Inflammatory macrophage treated with lipopolysaccharide for 1 hour (primary cell): ENCODE measurements around the gene MEIS3.

Experiments used
- DNase-seq, 2 donors: peaks; one replicate each; pipeline ENCODE4 v3.0.0-alpha.2; 2020 to 2022

MEIS3 gene

DNA sequence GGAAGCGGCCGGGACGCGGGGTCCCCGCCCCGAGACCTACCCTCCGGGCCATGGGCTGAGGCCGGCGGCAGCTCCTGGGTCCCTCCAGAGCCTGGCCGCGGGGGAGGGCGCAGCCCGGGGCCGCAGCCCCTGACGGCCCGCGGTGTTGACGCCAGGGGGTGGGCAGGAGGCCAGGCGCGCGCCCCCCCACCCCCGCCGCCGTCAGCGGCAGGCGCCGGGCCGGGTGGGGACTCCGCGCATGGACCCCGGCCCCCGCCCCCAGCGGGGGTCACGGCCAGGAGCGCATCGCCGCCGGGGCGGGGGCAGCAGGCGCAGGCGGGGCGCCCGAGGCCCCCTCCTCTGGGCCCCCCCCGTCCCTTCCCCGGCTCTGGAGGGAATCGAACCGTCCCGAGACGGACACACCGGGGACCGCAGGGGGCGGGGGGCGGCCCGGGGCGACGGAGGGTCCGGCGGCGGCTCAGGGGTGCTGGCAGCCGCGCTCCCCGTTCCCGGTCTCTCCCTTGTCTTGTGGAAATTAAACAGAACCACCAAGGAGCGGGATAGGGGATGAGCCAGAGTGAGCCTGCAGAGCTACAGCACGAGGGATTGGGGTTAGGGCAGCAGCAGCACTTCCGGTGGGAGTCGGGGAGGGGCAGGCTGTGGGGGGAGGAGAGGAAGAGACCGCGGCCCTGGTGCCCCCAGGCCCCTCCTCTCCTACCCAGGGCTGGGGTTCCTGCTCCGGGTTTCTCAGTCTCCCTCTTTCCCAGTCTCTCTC is at the start of gene MEIS3:
MEIS3 (minus strand) TSS at position 498 of the 754 bp plus-strand sequence; CDS start at position 52, 446 bp downstream.
- no peak for DNase-seq

DNA sequence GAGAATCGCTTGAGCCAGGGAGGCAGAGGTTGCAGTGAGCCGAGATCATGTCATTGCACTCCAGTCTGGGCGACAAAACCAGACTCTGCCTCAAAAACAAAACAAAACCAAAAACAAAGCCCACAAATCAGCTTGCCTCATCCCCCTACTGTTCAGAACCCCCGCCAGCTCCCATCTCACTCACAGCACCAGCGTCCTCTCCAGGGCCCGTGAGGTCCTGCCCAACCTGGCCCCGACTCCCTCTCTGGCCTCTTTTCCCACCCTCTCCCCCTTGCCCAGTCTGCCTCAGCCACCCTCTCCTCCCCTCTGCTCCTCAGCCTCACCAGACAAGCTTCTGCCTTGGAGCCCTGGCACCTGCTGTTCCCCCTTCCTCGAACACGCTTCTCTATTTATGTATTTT is 48.6 kb upstream of the MEIS3 start:
- no peak for DNase-seq

DNA sequence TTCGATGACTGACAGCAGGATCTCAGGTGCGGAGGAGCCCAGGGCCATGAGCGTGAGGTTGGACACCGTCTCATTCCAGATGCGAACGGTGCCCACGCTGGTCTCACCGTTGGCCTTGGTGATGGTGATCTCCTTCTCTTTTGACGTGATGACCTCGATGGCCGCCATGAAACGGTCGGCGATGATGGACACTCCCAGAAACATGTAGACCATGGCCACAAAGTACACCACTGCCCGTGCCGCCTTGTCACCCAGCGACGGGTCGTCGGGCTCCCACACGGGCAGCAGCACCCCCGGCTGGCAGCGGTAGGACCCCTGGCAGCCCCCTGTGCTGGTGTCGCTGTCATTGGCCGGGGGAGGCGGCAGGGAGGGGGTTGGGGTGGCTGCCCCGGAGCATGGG is 46.6 kb upstream of the MEIS3 start:
- no peak for DNase-seq

DNA sequence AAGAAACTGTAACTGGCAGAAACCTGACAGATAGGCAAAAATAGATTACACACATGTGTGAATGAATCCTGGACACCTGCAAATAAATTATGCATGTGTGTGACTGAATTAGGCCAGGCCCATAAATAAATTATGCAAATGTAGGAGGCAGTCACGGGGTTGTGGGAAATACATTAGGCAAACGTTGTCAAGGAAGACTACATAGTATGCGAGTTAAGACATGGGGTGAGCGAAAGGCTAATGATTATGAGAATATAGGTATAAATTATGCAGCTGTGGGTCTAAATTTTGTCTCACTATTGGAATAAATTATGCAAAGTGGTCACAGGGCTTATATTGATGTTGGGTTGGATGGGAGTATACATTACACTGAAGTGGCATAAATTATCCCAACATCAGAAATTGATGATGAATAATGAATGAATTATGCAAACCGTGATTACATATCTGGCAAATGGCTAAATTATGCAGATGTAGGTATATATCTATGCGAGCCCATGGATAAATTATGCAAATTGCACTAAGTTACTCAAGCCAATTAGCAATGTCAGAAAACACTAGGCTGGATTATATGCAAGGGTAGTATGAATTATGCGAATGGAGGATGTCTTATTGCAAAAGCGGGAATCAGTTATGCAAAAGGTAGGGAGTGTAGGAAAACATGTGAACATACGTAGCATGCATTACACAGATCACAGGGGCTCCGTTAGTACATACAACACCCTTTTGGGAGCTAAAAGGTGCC is 45.5 kb upstream of the MEIS3 start:
- DNase-seq = no peak

DNA sequence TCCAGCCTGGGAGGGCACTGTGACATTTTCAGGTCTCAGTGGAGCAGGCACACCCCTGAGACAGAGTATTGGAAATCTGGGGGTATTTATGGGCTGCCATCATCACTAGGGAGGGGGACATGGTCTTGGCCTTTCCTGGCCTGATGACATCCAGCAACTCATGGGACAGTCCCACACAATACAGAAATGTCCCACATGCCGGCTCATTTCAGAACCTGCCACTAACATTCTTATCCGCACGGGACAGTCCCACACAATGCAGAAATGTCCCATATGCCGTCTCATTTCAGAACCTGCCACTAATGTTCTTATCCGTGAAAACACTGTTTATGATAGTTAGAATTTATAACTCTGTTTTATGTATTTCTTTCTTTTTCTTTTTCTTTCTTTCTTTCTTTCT is 42.5 kb upstream of the MEIS3 start:
- no peak for DNase-seq

- no peak for DNase-seq
Observed at GRCh38 chr19:47459477-47459876, 40.1 kb upstream of the MEIS3 start.

DNA sequence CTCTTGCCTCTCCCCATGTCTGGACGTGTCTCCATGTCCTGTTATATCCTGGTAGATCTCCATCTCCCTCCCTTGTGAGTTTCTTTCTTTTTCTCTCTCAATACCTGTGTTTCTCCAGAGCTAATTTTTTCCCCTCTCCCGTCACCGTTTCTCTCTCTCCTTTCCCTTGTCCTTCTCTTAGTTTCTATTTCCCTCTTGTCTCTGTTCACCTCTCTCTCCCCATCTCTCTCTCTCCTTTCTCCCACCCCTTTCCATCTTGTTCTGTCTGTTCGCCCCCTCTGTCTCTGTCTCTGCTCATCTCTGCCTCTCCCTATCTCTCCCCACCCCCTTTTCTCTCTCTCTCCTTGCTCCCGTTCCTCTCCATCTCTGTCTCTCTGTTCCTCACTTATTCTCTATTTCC is 39.3 kb upstream of the MEIS3 start:
- no peak for DNase-seq

- DNase-seq = no peak
Observed at GRCh38 chr19:47456721-47457474, 37.6 kb upstream of the MEIS3 start.

- DNase-seq = no peak
Observed at GRCh38 chr19:47450478-47450877, 31.2 kb upstream of the MEIS3 start.

- no peak for DNase-seq
Observed at GRCh38 chr19:47448360-47448727, 29.0 kb upstream of the MEIS3 start.

DNA sequence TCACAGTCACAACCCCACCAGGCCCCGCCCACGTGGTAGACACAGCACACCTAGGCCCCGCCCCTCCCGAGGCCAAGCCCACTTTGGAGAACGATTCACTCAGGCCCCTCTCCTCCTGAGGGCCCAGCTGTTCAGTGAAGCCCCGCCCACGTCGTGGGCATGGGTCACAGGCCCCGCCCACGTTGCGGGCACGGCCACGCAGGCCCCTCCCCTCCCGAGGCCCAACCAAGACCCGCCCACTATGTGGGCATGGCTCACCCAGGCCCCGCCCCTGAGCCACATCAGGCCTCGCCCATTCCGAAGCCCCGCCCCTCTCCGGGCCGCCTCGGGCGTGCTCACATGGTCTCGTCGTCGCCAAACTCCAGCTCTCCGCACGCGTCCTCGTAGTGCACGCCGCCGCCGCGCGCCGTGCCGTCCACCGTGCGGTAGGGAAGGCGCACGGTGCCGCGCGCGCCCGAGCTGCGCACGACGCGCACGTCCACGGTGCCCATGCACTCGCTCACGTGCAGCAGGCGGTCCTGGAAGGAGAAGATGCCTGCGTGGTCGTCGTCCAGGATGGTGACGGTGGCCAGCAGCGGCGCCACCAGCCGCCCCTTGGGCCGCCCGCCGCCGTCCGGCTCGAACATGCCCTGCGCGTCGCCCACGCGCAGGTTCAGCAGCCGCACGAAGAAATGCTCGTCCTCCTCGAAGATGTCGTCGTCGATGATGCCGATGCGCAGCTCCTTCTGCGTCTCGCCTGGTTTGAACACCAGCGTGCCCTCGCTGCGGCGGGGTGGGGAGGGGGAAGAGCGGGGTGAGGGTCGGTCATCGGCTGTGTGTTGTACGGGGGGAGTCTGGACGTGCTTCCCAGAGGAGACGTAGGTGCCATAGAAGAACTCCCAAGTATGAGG is 28.4 kb upstream of the MEIS3 start:
- peak; percentile 40 to 62 for DNase-seq

- peak; percentile 35 to 55 for DNase-seq
Observed at GRCh38 chr19:47446534-47447469, 27.5 kb upstream of the MEIS3 start.

DNA sequence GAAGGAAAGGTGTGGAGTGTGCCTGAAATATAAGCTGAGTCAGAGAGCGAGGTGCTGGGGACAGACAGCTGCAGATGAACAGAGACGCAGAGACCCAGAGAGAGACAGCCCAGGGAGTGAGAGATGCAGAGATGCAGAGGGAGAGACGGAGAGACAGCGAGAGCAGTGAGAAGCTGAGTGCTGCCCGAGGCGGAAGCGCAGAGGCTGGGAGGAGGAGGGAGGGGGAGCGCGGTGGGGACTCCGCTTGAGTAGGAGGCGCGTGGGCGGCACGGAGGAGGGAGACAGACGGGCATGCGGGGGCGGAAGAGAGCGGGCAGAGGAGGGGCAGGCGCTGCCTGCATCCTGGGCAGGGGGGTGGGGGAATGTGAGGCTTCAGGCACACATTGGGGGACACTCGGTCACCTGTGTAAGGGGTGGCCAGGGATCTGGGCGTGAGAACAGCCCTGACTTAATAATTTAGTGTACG is 26.6 kb upstream of the MEIS3 start:
- peak in 1 of 2 donors; percentile 21 for DNase-seq

DNA sequence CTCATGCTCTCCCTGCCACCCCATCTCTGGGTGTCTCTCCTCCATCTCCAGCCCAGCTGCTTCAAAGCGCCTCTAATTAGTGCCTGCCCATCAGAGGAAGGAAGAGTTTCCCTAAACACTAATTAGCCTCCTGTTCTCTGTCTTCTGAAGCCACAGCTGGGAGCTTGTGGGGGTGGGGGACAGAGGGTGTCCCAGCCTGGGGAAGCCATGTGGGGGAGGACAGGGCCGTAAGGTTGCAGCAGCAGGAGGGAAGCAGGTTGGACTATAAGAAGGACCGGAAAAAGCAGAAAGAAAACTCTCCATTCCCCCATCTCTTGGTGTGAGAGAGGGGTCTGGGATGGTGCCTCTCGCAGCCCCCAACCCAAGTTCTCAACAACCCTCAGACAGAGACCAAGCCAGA is 26.2 kb upstream of the MEIS3 start:
- no peak for DNase-seq

GRCh38 chr19:47444388-47444821 is 25.1 kb upstream of the MEIS3 start:
- no peak for DNase-seq

DNA sequence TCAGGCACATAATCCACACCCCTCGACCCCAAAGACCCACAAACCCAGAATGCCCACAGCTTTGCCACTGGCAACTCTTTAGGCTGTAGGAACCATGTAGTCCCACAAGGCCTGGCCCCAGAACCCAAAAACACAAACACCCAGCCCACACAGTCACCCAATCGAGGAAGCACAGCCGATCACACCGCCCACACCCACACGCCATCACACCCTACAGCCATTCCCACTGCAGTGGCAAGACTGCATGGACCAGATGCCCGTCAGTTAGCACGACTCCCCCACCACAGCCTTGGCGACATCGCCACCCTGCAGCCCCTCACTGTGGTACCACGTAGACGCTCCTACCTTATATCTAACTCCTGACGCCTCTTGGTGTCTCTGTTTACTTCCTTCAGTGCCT is 24.0 kb upstream of the MEIS3 start:
- DNase-seq = no peak

DNA sequence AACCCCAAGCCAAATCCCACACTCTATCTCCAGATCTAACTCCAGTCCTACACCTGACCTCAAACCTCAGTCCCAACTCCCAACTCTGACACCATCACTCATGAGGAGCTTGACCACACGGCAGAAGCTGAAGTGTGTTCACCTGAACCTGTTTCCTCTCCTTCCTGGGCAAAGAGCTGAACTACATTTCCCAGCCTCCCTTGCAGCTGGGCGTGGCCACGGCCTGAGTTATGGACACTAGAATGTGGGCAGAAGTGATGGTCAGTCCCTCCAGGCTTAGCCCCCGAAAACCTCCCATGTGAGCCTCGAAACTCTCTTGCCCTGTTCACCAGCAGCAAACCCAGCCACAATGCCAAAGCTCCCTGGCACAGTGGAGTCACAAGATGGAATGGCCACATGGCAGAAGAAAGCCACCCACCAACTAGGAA is 19.5 kb upstream of the MEIS3 start:
- no peak for DNase-seq

DNA sequence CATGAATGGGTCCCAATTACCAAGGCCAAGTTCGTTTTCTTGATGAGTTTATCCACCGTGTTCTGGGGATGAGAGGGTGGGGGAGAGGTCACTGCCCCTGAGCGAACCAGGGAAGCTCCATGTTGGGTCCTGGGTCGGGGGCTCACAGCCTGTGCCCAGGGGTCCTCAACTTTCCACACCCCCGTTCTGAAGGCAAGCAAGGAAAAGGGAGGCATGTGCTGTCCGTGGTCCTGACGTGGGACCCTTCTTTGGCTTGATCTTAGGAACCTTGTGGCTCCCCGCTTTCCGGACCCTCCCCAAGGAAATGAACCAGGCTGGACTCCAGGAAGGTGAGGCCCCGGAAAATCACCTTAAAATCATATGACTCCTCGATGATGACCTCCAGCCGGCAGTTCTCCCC is 18.2 kb upstream of the MEIS3 start:
- DNase-seq = no peak

GRCh38 chr19:47436712-47437401 is 17.5 kb upstream of the MEIS3 start:
- DNase-seq = peak; percentile 37 to 91

DNA sequence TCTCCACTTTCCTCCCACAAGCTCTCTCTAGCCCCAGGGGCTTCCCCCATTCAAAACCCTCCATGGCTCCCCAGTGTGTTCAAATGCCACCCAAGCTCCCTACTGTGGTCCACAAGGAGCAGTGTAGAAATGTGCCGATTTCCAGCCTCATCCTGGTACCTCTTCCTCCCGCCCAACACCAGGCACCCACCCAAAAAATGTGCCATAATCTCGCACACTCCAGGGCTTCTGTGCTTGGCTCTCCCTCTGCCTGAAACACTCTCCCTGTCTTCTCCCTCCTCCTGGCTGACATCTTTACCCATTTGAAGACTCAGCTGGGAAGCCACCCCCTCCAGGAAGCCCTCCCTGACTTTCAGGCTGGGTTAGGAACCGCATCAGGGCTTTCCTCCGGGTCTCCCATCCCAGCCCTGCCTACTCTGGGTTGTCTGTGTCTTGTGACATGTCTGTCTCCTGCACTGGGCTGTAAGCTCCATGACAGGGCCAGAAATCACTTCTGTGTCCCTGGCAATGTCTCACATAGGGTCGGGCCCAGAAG is 16.6 kb upstream of the MEIS3 start:
- no peak for DNase-seq
